Kidney epithelial cell (primary cell): ENCODE measurements around the gene DNAJC30. TPM values are rescaled to one million over a fixed set of nuclear protein-coding genes. Genes with fewer than 3 reads are reported as not detected.
A peak's percentile ranks its signal among the peaks of the same experiment; 100 is the strongest.

Experiments
- DNase-seq: peaks from one replicate; pipeline ENCODE4 v3.0.0-alpha.2; 2010; ENCODE audit warnings: low read depth
- H3K27me3 ChIP-seq: 2 replicates; pipeline ENCODE4 v1.6.0; 2011; ENCODE audit warnings: low read length; ENCODE audit not compliant: control insufficient read depth, insufficient read depth
- H3K36me3 ChIP-seq: 2 replicates; pipeline ENCODE4 v1.5.1; 2011; ENCODE audit warnings: low read length; ENCODE audit not compliant: control insufficient read depth, insufficient read depth
- H3K4me3 ChIP-seq: 2 replicates; pipeline ENCODE4 v1.5.1; 2011; ENCODE audit warnings: low read depth, mild to moderate bottlenecking, control low read depth, low read length
- total RNA-seq: library from RNA; depleted of rRNA; stranded (reverse); fragments of >200 nt; gene quantifications from 2 replicates; pipeline ENCODE4 v1.2.3, GENCODE V29; 2015
- TF ChIP-seq, protein P1 (sequence below): IDR thresholded peaks from 2 replicates; pipeline ENCODE4 v1.5.1; 2011; ENCODE audit warnings: mild to moderate bottlenecking, moderate library complexity, low read length, control low read depth, inconsistent platforms; ENCODE audit not compliant: insufficient read depth, poor library complexity, severe bottlenecking

The DNAJC30 gene
- total RNA-seq, 1 donor from 2014 or later = 5.1 TPM

GRCh38 chr7:73702226-73702625 is 19.0 kb upstream of the DNAJC30 start:
- DNase-seq = no peak
- Histone ChIP-seq H3K4me3 (no peak overlapping the region), H3K27me3 (no peaks in the 10 kb centered on the region), H3K36me3 (peaks cover 4% of the 10 kb centered on the region)
- TF ChIP-seq, protein P1, sequence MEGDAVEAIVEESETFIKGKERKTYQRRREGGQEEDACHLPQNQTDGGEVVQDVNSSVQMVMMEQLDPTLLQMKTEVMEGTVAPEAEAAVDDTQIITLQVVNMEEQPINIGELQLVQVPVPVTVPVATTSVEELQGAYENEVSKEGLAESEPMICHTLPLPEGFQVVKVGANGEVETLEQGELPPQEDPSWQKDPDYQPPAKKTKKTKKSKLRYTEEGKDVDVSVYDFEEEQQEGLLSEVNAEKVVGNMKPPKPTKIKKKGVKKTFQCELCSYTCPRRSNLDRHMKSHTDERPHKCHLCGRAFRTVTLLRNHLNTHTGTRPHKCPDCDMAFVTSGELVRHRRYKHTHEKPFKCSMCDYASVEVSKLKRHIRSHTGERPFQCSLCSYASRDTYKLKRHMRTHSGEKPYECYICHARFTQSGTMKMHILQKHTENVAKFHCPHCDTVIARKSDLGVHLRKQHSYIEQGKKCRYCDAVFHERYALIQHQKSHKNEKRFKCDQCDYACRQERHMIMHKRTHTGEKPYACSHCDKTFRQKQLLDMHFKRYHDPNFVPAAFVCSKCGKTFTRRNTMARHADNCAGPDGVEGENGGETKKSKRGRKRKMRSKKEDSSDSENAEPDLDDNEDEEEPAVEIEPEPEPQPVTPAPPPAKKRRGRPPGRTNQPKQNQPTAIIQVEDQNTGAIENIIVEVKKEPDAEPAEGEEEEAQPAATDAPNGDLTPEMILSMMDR = no peak

DNA sequence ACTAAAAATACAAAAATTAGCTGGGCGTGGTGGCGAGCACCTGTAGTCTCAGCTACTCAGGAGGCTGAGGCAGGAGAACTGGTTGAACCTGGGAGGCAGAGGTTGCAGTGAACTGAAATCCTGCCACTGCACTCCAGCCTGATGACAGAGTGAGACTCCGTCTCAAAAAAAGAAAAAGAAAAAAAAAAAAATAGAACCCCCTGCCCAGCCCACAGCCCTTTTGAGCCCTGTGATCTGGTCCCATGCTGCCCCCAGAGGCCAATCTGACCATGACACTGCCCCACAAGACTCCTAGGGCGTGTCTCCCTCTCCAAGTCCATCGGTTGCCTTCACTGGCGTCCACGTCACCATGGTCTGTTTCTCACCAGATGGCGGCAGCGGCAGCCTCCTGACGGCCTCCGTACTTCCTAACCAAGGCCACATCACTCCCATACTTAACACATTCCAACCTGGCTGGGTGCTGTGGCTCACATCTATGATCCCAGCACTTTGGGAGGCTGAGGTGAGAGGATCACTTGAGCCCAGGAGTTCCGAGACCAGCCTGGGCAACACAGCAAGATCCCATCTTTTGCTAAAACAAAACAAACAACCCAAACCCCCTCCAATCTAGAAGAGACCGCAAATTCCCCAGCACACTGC is 18.2 kb upstream of the DNAJC30 start:
- TF ChIP-seq, protein P1 = peak; percentile 66
- DNase-seq = no peak
- H3K36me3 ChIP-seq = peaks cover 4% of the 10 kb centered on the region

DNA sequence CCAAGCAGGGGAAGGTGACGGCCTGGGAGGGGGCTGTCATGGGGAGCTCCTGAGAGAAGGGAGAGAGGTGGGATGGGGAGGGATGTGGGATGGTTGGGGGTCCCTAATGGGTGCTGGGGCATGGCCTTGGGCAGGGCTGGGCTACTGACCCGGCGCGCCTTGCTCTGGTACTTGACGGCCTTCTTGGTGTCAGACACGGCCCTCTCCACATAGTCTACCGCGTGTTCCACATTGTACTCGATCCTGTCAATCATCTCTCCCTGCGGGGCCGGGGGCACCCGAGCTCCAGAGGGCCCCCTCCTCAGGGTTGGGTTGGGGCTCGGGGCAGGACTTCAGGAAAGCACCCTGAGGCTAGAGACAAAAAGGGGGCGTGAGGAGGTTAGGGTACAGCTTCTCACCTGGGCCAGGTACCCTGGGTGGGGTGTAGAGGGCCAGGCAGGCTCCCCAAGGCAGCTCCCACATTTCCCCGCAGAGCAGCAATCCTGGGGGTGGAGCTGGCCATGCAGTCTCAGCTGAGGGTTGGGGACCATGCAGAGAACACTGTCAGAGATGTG is 17.4 kb upstream of the DNAJC30 start:
- TF ChIP-seq, protein P1 = no peak
- DNase-seq = no peak
- Histone ChIP-seq H3K4me3 (no peak overlapping the region), H3K27me3 (no peaks in the 10 kb centered on the region), H3K36me3 (peaks cover 4% of the 10 kb centered on the region)

More for the DNA sequence above, 18.2 kb upstream of the DNAJC30 start:
- Histone ChIP-seq H3K4me3 (no peak overlapping the region), H3K27me3 (no peaks in the 10 kb centered on the region)

DNA sequence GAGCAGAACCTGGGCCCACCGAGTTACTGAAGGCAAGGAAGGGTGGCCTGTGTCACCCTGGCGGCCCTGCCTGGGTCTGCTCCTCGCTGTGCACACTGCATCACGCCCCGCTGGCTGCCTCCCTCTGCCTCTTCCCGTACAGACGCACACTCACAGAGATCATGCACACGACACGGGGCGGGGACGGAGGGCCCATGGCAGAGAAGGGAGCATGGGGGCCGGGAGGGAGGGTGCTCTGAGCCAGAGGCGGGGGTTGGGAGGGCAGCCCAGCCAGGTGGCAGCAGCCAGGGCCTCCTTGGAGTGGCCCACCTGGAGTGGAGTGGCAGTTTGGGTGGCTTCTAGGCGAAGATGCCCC is 16.8 kb upstream of the DNAJC30 start:
- Histone ChIP-seq H3K36me3 (peaks cover 4% of the 10 kb centered on the region), H3K4me3 (no peak overlapping the region), H3K27me3 (no peaks in the 10 kb centered on the region)
- no peak for DNase-seq
- TF ChIP-seq, protein P1 = no peak

DNA sequence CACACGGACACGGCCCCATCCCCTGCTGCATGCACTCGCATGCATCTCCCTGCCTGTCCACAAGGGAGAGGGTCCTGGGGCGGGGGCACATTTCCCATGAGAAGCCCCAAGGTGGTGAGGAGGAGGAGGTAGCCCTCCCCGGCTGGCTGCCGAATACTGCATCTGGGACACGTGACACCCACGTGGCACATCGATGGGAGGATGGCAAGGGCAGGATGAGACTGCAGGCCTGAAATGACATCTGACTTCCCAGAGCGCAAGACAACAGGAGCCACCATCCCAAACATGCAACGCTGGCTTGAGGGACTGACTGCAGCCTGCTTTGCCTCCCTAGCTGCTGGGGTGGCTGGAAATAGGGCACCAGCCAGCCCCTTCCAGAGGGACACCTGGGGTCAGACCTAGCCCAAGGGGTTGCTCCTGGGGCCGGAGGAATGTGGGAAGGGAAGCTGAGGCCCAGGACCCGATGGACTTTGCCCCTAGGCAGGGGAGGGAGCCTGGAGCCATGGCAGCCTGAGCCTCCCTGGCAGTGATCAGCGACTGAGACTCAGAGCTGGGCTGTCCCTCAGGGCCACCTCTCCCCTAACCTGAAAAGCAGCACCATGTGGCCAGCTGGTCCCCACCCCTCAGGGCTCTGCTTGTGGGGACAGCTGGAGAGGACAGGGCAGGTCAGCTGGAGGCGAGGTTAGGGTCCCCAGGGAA is 16.3 kb upstream of the DNAJC30 start:
- Histone ChIP-seq H3K36me3 (peaks cover 4% of the 10 kb centered on the region), H3K4me3 (no peak overlapping the region), H3K27me3 (no peaks in the 10 kb centered on the region)
- no peak for DNase-seq
- TF ChIP-seq, protein P1 = no peak
